PC-3 (cell line): ENCODE measurements around the gene F12.
A peak's percentile ranks its signal among the peaks of the same experiment; 100 is the strongest.

Experiments
- CTCF ChIP-seq: fragments of 300-600 bp; sonication (generic); conservative IDR thresholded peaks from 2 replicates; pipeline ENCODE4 v1.5.1; 2017; ENCODE audit warnings: antibody characterized with exemption, low read depth, mild to moderate bottlenecking, low read length
- EZH2 ChIP-seq: fragments of 300-600 bp; sonication (generic); IDR thresholded peaks from one replicate; pipeline ENCODE4 v1.6.1; 2017; ENCODE audit warnings: antibody characterized with exemption, mild to moderate bottlenecking, low read length; ENCODE audit not compliant: unreplicated experiment
- EZH2phosphoT487 ChIP-seq: fragments of 300-600 bp; sonication (generic); IDR thresholded peaks from 2 replicates; pipeline ENCODE4 v1.6.1; 2018; ENCODE audit warnings: mild to moderate bottlenecking, antibody characterized with exemption, low read length, borderline replicate concordance

- TF ChIP-seq CTCF (no peak), EZH2 (no peak), EZH2phosphoT487 (peak; percentile 94)
Measured at GRCh38 chr5:177447611-177448243, 38.4 kb upstream of the F12 start.
